GM23338 (cell line): ENCODE results near the gene GRM5. TPM values are rescaled to one million over a fixed set of nuclear protein-coding genes. Genes with fewer than 3 reads are reported as not detected.

ENCODE experiments used
- ATAC-seq: fragments of 200-7000 bp; cut with Tn5 transposase; 3 replicates; pipeline ENCODE4 v1.9.1; 2020
- DNase-seq: peaks from one replicate; pipeline ENCODE4 v3.0.0-alpha.2; 2015; ENCODE audit warnings: low spot score
- H2AFZ ChIP-seq: fragments of 200-600 bp; sonication (generic); 2 replicates; pipeline ENCODE4 v1.8.0; 2016; ENCODE audit warnings: antibody characterized with exemption, mild to moderate bottlenecking, moderate library complexity
- H3F3A ChIP-seq: fragments of 200-600 bp; sonication (generic); replicated peaks from 2 replicates; pipeline ENCODE4 v1.8.0; 2017; ENCODE audit warnings: antibody characterized with exemption, mixed run types, low read depth
- H3K27ac ChIP-seq: fragments of 200-600 bp; sonication (generic); 2 replicates; pipeline ENCODE4 v1.6.1; 2016; ENCODE audit warnings: low read depth
- H3K27me3 ChIP-seq: fragments of 200-600 bp; sonication (generic); 2 replicates; pipeline ENCODE4 v1.8.0; 2016; ENCODE audit warnings: mild to moderate bottlenecking, mixed run types, moderate library complexity; ENCODE audit not compliant: insufficient read depth
- H3K36me3 ChIP-seq: fragments of 200-600 bp; sonication (generic); 2 replicates; pipeline ENCODE4 v1.8.0; 2016; ENCODE audit warnings: mild to moderate bottlenecking; ENCODE audit not compliant: insufficient read depth
- H3K4me1 ChIP-seq: fragments of 200-600 bp; sonication (generic); 2 replicates; pipeline ENCODE4 v1.8.0; 2016; ENCODE audit warnings: mild to moderate bottlenecking, moderate library complexity; ENCODE audit not compliant: insufficient read depth
- H3K4me2 ChIP-seq: fragments of 200-600 bp; sonication (generic); 2 replicates; pipeline ENCODE4 v1.7.1; 2017; ENCODE audit warnings: mixed run types
- H3K4me3 ChIP-seq: fragments of 200-600 bp; sonication (generic); 2 replicates; pipeline ENCODE4 v1.6.1; 2016; ENCODE audit warnings: mixed run types
- H3K79me2 ChIP-seq: fragments of 200-600 bp; sonication (generic); replicated peaks from 2 replicates; pipeline ENCODE4 v1.8.0; 2017; ENCODE audit warnings: mild to moderate bottlenecking; ENCODE audit not compliant: insufficient read depth
- H3K9me2 ChIP-seq: fragments of 200-600 bp; sonication (generic); 2 replicates; pipeline ENCODE4 v1.8.0; 2017; ENCODE audit not compliant: insufficient read depth
- H4K20me1 ChIP-seq: fragments of 200-600 bp; sonication (generic); replicated peaks from 2 replicates; pipeline ENCODE4 v1.8.0; 2017; ENCODE audit warnings: mild to moderate bottlenecking; ENCODE audit not compliant: insufficient read depth
- H3K27ac Mint-ChIP-seq: 2 replicates; pipeline ENCODE4 v1.8.0; 2020; ENCODE audit warnings: inconsistent platforms, mild to moderate bottlenecking, moderate library complexity, mixed read lengths
- H3K27me3 Mint-ChIP-seq: 3 replicates; pipeline ENCODE4 v1.8.0; 2022; ENCODE audit warnings: low read depth, mild to moderate bottlenecking, moderate library complexity, mixed read lengths, inconsistent platforms; ENCODE audit not compliant: insufficient read depth, poor library complexity
- H3K36me3 Mint-ChIP-seq: 3 replicates; pipeline ENCODE4 v1.8.0; 2021; ENCODE audit warnings: low read depth, mild to moderate bottlenecking, inconsistent platforms, moderate library complexity, mixed read lengths
- H3K4me1 Mint-ChIP-seq: 3 replicates; pipeline ENCODE4 v1.8.0; 2020; ENCODE audit warnings: mild to moderate bottlenecking, inconsistent platforms, mixed read lengths
- H3K4me3 Mint-ChIP-seq: 3 replicates; pipeline ENCODE4 v1.8.0; 2021; ENCODE audit warnings: moderate library complexity, mild to moderate bottlenecking, inconsistent platforms, mixed read lengths
- H3K9me3 Mint-ChIP-seq: 3 replicates; pipeline ENCODE4 v1.8.0; 2020; ENCODE audit warnings: moderate library complexity, mild to moderate bottlenecking, inconsistent platforms, mixed read lengths
- JUNB ChIP-seq: IDR thresholded peaks from one replicate; pipeline ENCODE4 v1.6.1; 2016; ENCODE audit warnings: antibody characterized with exemption; ENCODE audit not compliant: unreplicated experiment
- NANOG ChIP-seq: IDR thresholded peaks from 2 replicates; pipeline ENCODE4 v1.6.1; 2016; ENCODE audit warnings: antibody characterized with exemption, borderline replicate concordance
- STAT1 ChIP-seq: IDR thresholded peaks from one replicate; pipeline ENCODE4 v1.6.1; 2016; ENCODE audit warnings: antibody characterized with exemption; ENCODE audit not compliant: unreplicated experiment
- ZNF114 ChIP-seq: fragments of 250-450 bp; sonication (Bioruptor Pico); IDR thresholded peaks from 2 replicates; pipeline ENCODE4 v1.5.0; 2020; ENCODE audit warnings: mild to moderate bottlenecking, moderate library complexity
- ZNF462 ChIP-seq: fragments of 250-450 bp; sonication (Bioruptor Pico); IDR thresholded peaks from 2 replicates; pipeline ENCODE4 v1.5.0; 2020; ENCODE audit warnings: mild to moderate bottlenecking, moderate library complexity
- polyA plus RNA-seq: library from polyadenylated mRNA; unstranded; fragments of >200 nt; fragmentation: Nextera tagmentation; extraction: Ambion mirVana; gene quantifications from 2 replicates; pipeline ENCODE4 v1.2.1, GENCODE V29; 2016
- total RNA-seq: library from RNA; depleted of rRNA; stranded (reverse); fragments of >200 nt; shearing (Covaris generic); gene quantifications from 2 replicates; pipeline ENCODE4 v1.2.3, GENCODE V29; 2014

The GRM5 gene
- total and polyA plus RNA-seq, 2 experiments from 2014 or later: 0.23 to 0.45 TPM

GRCh38 chr11:88801484-88802123, 264.2 kb downstream of the GRM5 start:
- no peaks in the 10 kb centered on the region for H3K27me3 Mint-ChIP-seq

More at GRCh38 chr11:88801484-88802123, 264.2 kb downstream of the GRM5 start:
- no peaks in the 10 kb centered on the region for H3K9me2 ChIP-seq
- H3K27ac ChIP-seq: no peak overlapping the region
- H3K4me3 ChIP-seq: no peak overlapping the region
- H3K4me2 ChIP-seq: no peak overlapping the region
- H3F3A ChIP-seq: no peaks in the 10 kb centered on the region
- H3K9me3 Mint-ChIP-seq: no peaks in the 10 kb centered on the region
- H3K27me3 ChIP-seq: no peaks in the 10 kb centered on the region
- no peak for DNase-seq
- peaks cover 5% of the 10 kb centered on the region; the same call in 1 of the 2 replicates for H3K4me1 ChIP-seq
- no peak for ATAC-seq
- no peak overlapping the region for H3K4me3 Mint-ChIP-seq
- no peaks in the 10 kb centered on the region for H3K36me3 Mint-ChIP-seq
- H2AFZ ChIP-seq: peak overlapping the region; percentile 48; the same call in 1 of the 2 replicates
- no peak for TF ChIP-seq NANOG
- no peak for TF ChIP-seq ZNF114 (CRISPR knock-in tag)
- TF ChIP-seq ZNF462 (CRISPR knock-in tag): no peak
- TF ChIP-seq STAT1: no peak
- TF ChIP-seq JUNB: no peak
- H3K36me3 ChIP-seq: no peaks in the 10 kb centered on the region
- H4K20me1 ChIP-seq: no peaks in the 10 kb centered on the region
- peak overlapping the region; percentile 78; the same call in 1 of the 2 replicates for H3K27ac Mint-ChIP-seq
- H3K4me1 Mint-ChIP-seq: peaks cover 17% of the 10 kb centered on the region
- no peaks in the 10 kb centered on the region for H3K79me2 ChIP-seq
